IMR-90 (cell line): ENCODE data around the gene WDR76.
"Not testable (repeated sequence)": the region's sequence is repeated elsewhere in the genome, so short reads cannot be mapped to it uniquely, and the experiment has no call there.

Experiments used
- BHLHE40 ChIP-seq: fragments of 150-350 bp; IDR thresholded peaks from 2 replicates; pipeline ENCODE4 v1.6.1; 2016; ENCODE audit warnings: mild to moderate bottlenecking, low read depth, low read length
- CEBPB ChIP-seq: IDR thresholded peaks from 2 replicates; pipeline ENCODE4 v1.6.1; 2012; ENCODE audit warnings: low read depth, low read length, improper control_type of control experiment
- CTCF ChIP-seq: conservative IDR thresholded peaks from 2 replicates; pipeline ENCODE4 v1.5.1; 2012; ENCODE audit warnings: mild to moderate bottlenecking, low read depth, low read length, improper control_type of control experiment
- FOS ChIP-seq: fragments of 150-350 bp; IDR thresholded peaks from 2 replicates; pipeline ENCODE4 v1.6.1; 2016; ENCODE audit warnings: low read depth, low read length
- MAFK ChIP-seq: IDR thresholded peaks from 2 replicates; pipeline ENCODE4 v1.6.1; 2012; ENCODE audit warnings: low read depth, low read length, improper control_type of control experiment
- MAZ ChIP-seq: IDR thresholded peaks from 2 replicates; pipeline ENCODE4 v1.6.1; 2012; ENCODE audit warnings: low read depth, mild to moderate bottlenecking, low read length, improper control_type of control experiment, moderate library complexity, borderline replicate concordance
- MXI1 ChIP-seq: IDR thresholded peaks from 2 replicates; pipeline ENCODE4 v1.6.1; 2012; ENCODE audit warnings: low read depth, mild to moderate bottlenecking, low read length, moderate library complexity, borderline replicate concordance
- POLR2A ChIP-seq: IDR thresholded peaks from 2 replicates; pipeline ENCODE4 v1.6.1; 2012; ENCODE audit warnings: mild to moderate bottlenecking, low read depth, low read length
- RAD21 ChIP-seq: IDR thresholded peaks from 2 replicates; pipeline ENCODE4 v1.6.1; 2012; ENCODE audit warnings: low read length, improper control_type of control experiment
- RCOR1 ChIP-seq: IDR thresholded peaks from 2 replicates; pipeline ENCODE4 v1.6.1; 2012; ENCODE audit warnings: mild to moderate bottlenecking, low read length, improper control_type of control experiment; ENCODE audit not compliant: insufficient replicate concordance
- RFX5 ChIP-seq: IDR thresholded peaks from 2 replicates; pipeline ENCODE4 v1.8.0; 2012; ENCODE audit warnings: low read depth, mild to moderate bottlenecking, low read length, moderate library complexity
- SMC3 ChIP-seq: fragments of 150-350 bp; IDR thresholded peaks from 2 replicates; pipeline ENCODE4 v1.6.1; 2016; ENCODE audit warnings: low read depth, mild to moderate bottlenecking, antibody characterized with exemption, low read length, moderate library complexity
- TF ChIP-seq, protein P1 (sequence below): fragments of 150-350 bp; IDR thresholded peaks from 2 replicates; pipeline ENCODE4 v1.6.1; 2017; ENCODE audit warnings: mild to moderate bottlenecking, antibody characterized with exemption, low read length, low read depth
- TF ChIP-seq, protein P2 (sequence below): fragments of 150-350 bp; IDR thresholded peaks from 2 replicates; pipeline ENCODE4 v1.6.1; 2016; ENCODE audit warnings: low read depth, mild to moderate bottlenecking, low read length, moderate library complexity, borderline replicate concordance

- TF ChIP-seq RFX5, CTCF, MXI1, MAZ, BHLHE40, FOS, POLR2A, SMC3, CEBPB, RAD21, MAFK, RCOR1: not testable (repeated sequence)
- TF ChIP-seq, protein P1, sequence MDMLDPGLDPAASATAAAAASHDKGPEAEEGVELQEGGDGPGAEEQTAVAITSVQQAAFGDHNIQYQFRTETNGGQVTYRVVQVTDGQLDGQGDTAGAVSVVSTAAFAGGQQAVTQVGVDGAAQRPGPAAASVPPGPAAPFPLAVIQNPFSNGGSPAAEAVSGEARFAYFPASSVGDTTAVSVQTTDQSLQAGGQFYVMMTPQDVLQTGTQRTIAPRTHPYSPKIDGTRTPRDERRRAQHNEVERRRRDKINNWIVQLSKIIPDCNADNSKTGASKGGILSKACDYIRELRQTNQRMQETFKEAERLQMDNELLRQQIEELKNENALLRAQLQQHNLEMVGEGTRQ, result not testable (repeated sequence)
- TF ChIP-seq, protein P2, sequence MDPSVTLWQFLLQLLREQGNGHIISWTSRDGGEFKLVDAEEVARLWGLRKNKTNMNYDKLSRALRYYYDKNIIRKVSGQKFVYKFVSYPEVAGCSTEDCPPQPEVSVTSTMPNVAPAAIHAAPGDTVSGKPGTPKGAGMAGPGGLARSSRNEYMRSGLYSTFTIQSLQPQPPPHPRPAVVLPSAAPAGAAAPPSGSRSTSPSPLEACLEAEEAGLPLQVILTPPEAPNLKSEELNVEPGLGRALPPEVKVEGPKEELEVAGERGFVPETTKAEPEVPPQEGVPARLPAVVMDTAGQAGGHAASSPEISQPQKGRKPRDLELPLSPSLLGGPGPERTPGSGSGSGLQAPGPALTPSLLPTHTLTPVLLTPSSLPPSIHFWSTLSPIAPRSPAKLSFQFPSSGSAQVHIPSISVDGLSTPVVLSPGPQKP, result not testable (repeated sequence)
These were observed 11.7 kb upstream of the WDR76 start for GRCh38 chr15:43815064-43815463.
